GM12801 (cell line): ENCODE data around the gene ANK2.

ENCODE experiments used
- TF ChIP-seq, protein P1 (sequence below): IDR thresholded peaks from one replicate; pipeline ENCODE4 v1.5.1; 2011; ENCODE audit warnings: control low read depth; ENCODE audit not compliant: insufficient read length; ENCODE audit errors: extremely low read depth

ANK2 gene

DNA sequence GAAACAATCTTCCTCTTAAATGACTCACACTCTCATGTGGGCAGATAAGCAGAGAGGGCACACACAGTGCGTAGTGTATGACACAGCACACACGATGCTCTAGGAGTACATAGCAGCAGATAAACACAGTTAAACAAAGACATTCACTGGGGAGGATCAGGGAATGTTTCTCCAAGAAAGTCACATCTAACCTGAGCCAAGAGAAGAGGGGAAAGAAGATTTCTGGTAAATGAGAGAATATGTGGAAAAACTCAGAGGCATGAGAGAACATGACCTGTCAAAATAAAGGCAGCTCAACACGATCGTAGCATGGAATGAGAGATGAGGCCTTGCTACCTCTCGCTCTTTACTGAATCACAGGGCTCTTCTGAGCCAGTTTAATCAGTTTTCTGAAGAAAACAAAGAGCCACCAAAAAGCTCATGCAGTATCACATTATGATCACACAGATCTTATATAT, 251.0 kb downstream of the ANK2 start:
- TF ChIP-seq, protein P1, sequence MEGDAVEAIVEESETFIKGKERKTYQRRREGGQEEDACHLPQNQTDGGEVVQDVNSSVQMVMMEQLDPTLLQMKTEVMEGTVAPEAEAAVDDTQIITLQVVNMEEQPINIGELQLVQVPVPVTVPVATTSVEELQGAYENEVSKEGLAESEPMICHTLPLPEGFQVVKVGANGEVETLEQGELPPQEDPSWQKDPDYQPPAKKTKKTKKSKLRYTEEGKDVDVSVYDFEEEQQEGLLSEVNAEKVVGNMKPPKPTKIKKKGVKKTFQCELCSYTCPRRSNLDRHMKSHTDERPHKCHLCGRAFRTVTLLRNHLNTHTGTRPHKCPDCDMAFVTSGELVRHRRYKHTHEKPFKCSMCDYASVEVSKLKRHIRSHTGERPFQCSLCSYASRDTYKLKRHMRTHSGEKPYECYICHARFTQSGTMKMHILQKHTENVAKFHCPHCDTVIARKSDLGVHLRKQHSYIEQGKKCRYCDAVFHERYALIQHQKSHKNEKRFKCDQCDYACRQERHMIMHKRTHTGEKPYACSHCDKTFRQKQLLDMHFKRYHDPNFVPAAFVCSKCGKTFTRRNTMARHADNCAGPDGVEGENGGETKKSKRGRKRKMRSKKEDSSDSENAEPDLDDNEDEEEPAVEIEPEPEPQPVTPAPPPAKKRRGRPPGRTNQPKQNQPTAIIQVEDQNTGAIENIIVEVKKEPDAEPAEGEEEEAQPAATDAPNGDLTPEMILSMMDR, result no peak

DNA sequence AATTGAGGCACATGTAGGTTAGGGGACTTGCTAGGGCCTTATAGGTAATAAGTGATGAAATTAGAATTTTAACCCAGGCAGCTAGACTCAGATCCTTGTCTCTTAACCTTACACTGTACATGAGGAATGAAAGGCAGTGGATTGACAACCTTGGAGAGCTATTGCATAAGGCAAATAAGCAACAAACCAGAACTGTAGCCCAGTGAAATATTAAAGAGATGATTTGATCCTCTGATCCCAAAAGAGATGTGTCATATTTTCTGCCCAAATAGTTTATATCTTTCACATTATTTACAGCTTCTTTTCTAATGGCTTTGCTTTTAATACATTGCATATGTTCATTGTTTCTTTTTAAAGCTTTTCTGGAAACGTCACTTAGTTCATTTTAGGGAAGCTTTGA, 252.6 kb downstream of the ANK2 start:
- TF ChIP-seq, protein P1, result no peak

GRCh38 chr4:113303315-113303714, 253.9 kb downstream of the ANK2 start:
- TF ChIP-seq, protein P1, result no peak

GRCh38 chr4:113311047-113311446, 261.6 kb downstream of the ANK2 start:
- TF ChIP-seq, protein P1, result no peak

DNA sequence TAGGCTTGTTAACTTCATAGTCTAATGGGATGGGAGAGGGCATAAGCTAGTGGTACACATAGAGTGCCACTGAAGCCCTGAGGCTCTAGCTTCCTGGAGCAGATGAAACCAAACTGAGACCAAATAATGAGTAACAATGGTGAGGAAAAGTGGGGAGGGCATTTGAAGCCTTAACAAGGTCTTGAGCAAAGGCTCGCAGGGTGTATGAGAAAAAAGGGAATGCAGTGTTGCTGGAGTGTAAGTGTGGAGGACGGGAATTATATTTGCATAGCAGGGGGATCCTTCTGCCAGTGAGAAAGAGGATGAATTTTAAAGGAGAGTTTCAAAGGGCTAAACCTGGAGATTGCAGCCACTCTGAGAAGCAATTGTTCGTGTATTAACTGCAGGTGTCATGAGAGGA, 263.1 kb downstream of the ANK2 start:
- TF ChIP-seq, protein P1, result no peak

- TF ChIP-seq, protein P1, result no peak
Observed at GRCh38 chr4:113314426-113314825, 265.0 kb downstream of the ANK2 start.

- TF ChIP-seq, protein P1, result no peak
Observed at GRCh38 chr4:113316879-113317278, 267.4 kb downstream of the ANK2 start.

DNA sequence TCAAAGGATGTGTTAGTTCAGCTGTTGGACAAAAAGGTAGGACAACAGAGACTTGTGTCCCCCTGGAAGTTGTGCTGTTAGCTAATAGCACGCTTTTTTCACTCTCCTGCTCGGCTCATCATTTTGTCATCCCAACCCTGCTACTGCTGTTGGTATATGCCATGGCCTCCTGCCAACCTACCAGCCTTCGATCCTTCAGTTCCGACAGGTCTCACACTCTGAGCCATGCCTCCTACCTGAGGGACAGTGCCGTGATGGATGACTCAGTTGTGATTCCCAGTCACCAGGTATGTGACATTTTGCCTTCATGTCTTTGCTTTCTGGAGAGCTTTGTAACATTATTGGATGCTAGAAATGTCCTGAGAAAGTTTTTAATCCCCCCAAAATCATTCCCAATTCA, 268.1 kb downstream of the ANK2 start:
- TF ChIP-seq, protein P1, result no peak
